Tibial nerve (tissue), 3 donors: ENCODE measurements around the gene SELENON.

Experiments
- POLR2A ChIP-seq, 2 donors: fragments of 450-650 bp; IDR thresholded peaks; one replicate each; pipeline ENCODE4 v1.6.1; 2017; ENCODE audit warnings: antibody characterized with exemption in 2 of 2, mild to moderate bottlenecking in 2 of 2, moderate library complexity in 2 of 2
- TF ChIP-seq, protein P1 (sequence below), 5 experiments: fragments of 200-600 bp in 3 of 5; fragments of 450-650 bp in 2 of 5; sonication (generic) in 3 of 5; IDR thresholded peaks; one replicate each; pipeline ENCODE4 v1.5.1; 2016 to 2019; ENCODE audit warnings: antibody characterized with exemption in 5 of 5, mild to moderate bottlenecking in 3 of 5, moderate library complexity in 2 of 5

DNA sequence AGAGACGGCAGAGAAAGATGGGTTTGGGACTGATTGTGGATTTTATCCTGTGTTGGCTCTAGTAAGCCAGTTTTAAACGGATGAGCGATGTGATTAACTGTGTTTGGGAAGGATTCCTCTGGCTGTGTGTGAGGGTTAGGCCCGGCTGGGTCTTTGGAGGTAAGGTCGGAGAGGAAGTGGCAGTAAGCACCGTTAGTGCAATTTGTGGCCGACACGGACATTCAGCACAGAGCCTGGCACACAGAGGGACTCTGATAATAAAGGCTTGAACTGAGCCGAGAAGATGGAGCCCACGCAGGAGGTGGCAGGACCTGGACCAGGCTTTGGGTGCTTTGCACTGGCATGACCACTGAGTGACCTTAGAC lies 21.1 kb downstream of the SELENON start:
- TF ChIP-seq, protein P1, sequence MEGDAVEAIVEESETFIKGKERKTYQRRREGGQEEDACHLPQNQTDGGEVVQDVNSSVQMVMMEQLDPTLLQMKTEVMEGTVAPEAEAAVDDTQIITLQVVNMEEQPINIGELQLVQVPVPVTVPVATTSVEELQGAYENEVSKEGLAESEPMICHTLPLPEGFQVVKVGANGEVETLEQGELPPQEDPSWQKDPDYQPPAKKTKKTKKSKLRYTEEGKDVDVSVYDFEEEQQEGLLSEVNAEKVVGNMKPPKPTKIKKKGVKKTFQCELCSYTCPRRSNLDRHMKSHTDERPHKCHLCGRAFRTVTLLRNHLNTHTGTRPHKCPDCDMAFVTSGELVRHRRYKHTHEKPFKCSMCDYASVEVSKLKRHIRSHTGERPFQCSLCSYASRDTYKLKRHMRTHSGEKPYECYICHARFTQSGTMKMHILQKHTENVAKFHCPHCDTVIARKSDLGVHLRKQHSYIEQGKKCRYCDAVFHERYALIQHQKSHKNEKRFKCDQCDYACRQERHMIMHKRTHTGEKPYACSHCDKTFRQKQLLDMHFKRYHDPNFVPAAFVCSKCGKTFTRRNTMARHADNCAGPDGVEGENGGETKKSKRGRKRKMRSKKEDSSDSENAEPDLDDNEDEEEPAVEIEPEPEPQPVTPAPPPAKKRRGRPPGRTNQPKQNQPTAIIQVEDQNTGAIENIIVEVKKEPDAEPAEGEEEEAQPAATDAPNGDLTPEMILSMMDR (IDR thresholded peaks at IDR 0.05): no peak
- TF ChIP-seq POLR2A (IDR thresholded peaks at IDR 0.05): no peak
